ENCODE data around the gene KRT6B.

DNA sequence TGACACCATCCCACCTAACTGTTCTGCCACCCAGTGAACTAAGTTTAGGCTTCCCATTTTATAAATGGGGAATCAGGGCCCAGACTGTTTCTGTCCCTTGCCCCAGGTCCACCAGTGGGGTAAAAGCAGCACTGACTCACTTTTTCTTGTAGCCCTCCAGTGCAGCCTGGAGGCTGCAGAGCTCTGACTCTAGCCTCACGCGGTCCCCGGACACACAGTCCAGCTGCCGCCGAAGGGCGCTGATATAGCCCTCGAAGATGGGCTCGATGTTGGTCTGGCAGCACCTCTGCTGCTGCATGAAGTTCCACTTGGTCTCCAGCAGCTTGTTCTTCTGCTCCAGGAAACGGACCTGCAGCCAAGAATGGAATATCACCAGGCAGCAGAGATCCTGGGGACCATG lies 48.4 kb downstream of the KRT6B start:
- TF ChIP-seq, protein P1, sequence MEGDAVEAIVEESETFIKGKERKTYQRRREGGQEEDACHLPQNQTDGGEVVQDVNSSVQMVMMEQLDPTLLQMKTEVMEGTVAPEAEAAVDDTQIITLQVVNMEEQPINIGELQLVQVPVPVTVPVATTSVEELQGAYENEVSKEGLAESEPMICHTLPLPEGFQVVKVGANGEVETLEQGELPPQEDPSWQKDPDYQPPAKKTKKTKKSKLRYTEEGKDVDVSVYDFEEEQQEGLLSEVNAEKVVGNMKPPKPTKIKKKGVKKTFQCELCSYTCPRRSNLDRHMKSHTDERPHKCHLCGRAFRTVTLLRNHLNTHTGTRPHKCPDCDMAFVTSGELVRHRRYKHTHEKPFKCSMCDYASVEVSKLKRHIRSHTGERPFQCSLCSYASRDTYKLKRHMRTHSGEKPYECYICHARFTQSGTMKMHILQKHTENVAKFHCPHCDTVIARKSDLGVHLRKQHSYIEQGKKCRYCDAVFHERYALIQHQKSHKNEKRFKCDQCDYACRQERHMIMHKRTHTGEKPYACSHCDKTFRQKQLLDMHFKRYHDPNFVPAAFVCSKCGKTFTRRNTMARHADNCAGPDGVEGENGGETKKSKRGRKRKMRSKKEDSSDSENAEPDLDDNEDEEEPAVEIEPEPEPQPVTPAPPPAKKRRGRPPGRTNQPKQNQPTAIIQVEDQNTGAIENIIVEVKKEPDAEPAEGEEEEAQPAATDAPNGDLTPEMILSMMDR (IDR thresholded peaks at IDR 0.05) = no peak
- TF ChIP-seq POLR2A (IDR thresholded peaks at IDR 0.05) = no peak
